Kidney tubule cell (primary cell): ENCODE data around the gene TRIM62.

Experiments used
- DNase-seq: peaks from one replicate; pipeline ENCODE4 v3.0.0-alpha.2; 2018; ENCODE audit warnings: low spot score

TRIM62 gene

DNA sequence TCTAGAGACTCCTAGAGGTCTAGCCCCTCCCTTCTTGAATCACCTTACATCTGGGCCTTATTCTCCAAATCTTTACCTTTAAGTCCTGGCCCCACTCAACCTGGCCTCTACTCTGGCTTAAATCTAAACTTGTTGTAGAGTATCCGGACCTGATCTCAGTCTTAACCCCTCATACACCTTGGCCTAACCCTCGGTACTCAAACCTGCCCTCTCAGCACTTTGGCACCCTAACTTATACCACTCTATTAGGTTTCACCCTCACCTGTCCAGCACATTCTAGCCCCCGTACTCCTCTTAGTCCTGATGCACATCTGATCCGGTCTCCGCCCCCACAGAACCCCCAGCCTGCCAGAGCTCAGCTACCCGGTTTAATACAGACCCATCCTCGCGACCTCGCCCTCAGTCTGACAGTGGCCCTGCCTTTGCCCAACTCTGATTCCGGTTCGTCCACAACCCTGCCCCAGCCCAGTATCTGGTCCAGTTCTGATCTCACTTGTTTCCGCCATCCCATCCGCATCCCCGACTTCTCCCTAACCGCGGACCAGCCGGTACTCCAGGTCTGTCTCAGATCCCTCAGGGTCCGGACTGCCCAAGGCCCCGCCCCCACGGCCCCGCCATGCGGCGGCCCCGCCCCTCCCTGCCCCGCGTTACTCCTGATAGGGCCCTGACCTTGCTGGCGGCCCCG is 1.5 kb downstream of the TRIM62 start:
- no peak for DNase-seq

- no peak for DNase-seq
Observed at GRCh38 chr1:33178836-33179439, 2.9 kb downstream of the TRIM62 start.

- DNase-seq = no peak
Observed at GRCh38 chr1:33177996-33178540, 3.8 kb downstream of the TRIM62 start.

DNA sequence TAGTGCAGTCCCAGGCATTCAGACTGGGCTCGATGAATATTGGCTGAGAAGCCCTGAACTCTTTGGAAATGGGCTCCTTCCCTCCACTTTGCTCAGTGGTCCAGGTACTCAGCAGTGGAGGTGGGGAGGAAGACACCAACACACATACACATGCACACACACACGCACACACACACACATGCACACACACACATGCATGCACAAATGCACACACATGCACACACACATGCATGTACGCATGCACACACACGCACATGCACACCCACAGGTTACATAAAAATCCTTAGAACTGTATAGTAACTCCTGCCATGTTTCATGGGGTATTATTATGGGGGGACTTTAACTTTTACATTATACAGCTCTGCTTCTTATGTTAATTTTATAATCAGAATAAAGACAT is 5.0 kb downstream of the TRIM62 start:
- no peak for DNase-seq

DNA sequence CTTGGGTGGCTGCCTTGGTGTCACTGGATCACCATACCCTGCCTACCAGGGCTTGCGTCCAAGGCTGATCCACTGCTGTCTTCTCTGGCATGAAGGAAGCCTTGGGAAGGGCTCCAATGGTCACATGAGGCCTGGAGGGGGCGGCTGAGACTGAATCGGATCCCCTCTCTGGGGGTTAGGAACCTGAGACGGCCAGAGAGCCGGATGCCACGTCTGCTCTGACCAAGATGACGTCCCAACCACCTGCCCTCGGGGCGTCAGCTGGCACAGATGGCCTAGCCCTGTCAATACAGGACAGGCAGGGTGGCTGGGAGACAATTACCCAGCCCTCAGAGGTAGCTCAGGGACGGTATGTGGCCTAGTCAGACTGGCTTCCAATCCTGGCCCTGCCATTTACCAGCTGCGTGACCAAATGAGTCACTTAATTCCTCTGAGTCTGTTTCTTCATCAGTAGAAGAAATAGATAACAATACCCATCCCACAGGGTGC is 5.4 kb downstream of the TRIM62 start:
- no peak for DNase-seq

GRCh38 chr1:33175865-33176264 is 6.0 kb downstream of the TRIM62 start:
- no peak for DNase-seq

DNA sequence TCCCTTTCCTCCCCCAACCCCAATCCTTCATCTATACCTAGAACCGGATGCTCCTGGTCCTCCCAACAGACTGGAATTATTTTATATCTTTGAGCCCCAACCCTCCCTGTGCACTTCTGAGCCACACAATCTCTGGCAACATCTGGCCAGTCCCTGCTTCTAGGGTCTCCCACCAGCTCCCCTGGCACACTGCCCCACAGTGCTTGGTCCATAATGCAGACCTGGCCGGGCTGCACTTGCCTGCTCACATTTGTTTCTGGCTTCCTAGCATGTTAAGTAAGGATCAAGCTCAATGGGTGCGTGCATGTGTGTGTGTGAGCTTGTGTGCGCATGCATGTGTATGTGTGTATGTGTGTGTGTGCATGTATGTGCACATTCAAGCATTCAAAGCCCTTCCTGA is 8.8 kb downstream of the TRIM62 start:
- no peak for DNase-seq

GRCh38 chr1:33171977-33172813 is 9.6 kb downstream of the TRIM62 start:
- DNase-seq = no peak

- no peak for DNase-seq
Observed at GRCh38 chr1:33170351-33171274, 11.2 kb downstream of the TRIM62 start.

GRCh38 chr1:33169290-33170055 is 12.4 kb downstream of the TRIM62 start:
- no peak for DNase-seq

- DNase-seq = no peak
Observed at GRCh38 chr1:33168556-33169289, 13.1 kb downstream of the TRIM62 start.

- DNase-seq = no peak
Observed at GRCh38 chr1:33167650-33168447, 14.0 kb downstream of the TRIM62 start.

DNA sequence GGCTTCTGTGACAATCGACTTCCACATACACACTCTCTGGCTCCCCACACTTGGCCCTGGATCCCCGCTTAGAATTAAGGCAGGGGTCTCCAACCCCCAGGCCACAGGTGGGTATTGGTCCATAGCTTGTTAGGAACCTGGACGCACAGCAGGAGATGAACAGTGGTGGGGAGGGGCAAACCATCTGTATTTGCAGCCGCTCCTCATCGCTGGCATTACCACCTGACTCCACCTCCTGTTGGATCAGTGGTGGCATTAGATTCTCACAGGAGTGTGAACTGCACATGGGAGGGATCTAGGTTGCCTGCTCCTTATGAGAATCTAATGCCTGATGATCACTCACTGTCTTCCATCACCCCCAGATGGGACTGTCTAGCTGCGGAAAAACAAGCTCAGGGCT is 16.0 kb downstream of the TRIM62 start:
- no peak for DNase-seq

GRCh38 chr1:33165209-33165608 is 16.6 kb downstream of the TRIM62 start:
- no peak for DNase-seq

DNA sequence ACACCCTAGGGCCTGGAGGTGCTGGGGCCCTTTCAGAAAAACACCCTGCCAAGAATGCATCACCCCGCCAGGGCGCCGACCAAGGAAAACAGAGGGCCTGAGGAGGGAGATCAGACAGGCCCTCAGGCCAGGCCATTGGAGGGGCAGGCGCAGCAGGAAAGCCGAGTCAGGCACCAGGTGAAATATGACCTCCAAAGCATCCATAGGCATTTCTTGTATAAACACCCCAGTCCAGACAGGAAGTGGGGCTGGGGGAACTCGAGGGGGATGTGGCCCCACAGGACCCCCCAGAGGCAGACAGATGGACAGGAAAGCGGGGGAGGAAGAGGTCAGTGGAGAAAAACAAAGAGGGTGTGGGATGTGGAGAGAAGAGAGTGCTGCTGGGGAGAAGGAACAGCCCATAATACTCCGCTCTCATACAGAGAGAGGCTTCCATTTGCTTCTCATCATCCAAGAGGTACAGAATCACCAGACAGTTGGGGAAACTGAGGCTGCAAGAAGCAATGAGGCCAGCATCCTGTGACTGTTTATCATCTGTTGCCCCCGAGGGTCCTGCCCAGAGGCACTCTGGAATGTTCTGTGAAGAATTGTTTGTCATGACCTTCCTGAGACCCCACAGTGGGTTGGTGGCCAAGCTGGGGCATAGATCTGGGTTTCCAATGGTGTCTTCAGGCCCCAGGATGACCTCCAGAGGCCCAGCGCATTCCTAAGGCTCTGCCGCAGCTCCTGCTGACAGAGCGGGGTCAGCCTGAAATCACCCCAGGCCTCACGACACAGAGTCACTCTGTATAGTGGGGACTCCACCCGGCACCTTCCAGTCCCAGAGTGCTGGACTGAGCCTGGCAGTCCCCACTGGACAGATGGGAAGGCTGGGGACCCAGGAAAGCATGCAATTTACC is 18.0 kb downstream of the TRIM62 start:
- no peak for DNase-seq

DNA sequence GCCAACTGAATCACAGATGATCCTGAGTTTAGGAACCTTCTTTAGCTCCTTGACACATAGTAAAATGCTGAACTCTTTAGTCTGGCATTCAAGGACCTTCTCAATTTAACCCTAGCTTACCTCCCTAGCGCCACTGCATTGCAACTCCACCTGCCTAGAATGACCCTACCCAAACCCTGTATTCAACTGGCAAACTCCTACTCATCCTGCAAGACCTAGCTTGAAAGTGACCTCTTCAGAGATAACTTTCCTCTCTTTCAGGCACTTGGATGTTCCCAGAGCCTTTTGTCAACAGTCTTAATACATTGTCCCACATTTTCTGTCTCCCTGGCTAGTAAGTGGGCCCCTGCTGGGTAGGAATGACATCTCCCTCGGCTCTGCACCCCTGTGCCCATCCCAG is 19.7 kb downstream of the TRIM62 start:
- no peak for DNase-seq

- DNase-seq = no peak
Observed at GRCh38 chr1:33161061-33161681, 20.7 kb downstream of the TRIM62 start.

- no peak for DNase-seq
Observed at GRCh38 chr1:33159577-33159976, 22.3 kb downstream of the TRIM62 start.
